ENCODE results near the gene RUBCNL.

GRCh38 chr13:46321494-46322225, 65.4 kb downstream of the RUBCNL start:
- TF ChIP-seq CTCF (conservative IDR thresholded peaks at IDR 0.05; ENCODE audit: low read depth in 2 of 2) (peak; percentile 79 to 81), EZH2 (IDR thresholded peaks at IDR 0.05; ENCODE audit: low read depth, unreplicated experiment) (no peak), CREB1 (CRISPR knock-in tag; IDR thresholded peaks at IDR 0.05; ENCODE audit: low read depth) (no peak), REST (IDR thresholded peaks at IDR 0.05; ENCODE audit: unreplicated experiment) (no peak), JUNB (IDR thresholded peaks at IDR 0.05; ENCODE audit: unreplicated experiment) (no peak), POLR2AphosphoS5 (IDR thresholded peaks at IDR 0.05; ENCODE audit: low read depth) (no peak), EZH2phosphoT487 (IDR thresholded peaks at IDR 0.05; ENCODE audit: unreplicated experiment) (no peak), NANOG (IDR thresholded peaks at IDR 0.05; ENCODE audit: borderline replicate concordance) (no peak), ETS1 (IDR thresholded peaks at IDR 0.05) (no peak), ZNF462 (CRISPR knock-in tag; IDR thresholded peaks at IDR 0.05) (no peak), ZNF114 (CRISPR knock-in tag; IDR thresholded peaks at IDR 0.05) (no peak), STAT1 (IDR thresholded peaks at IDR 0.05; ENCODE audit: unreplicated experiment) (no peak)
